HG02571 (cell line): ENCODE results near the gene LRRN4.

Experiments used
- ATAC-seq: cut with Tn5 transposase; IDR thresholded peaks from one replicate; pipeline ENCODE4 v1.9.1; 2021; ENCODE audit warnings: mild to moderate bottlenecking, moderate library complexity; ENCODE audit not compliant: unreplicated experiment

The LRRN4 gene

DNA sequence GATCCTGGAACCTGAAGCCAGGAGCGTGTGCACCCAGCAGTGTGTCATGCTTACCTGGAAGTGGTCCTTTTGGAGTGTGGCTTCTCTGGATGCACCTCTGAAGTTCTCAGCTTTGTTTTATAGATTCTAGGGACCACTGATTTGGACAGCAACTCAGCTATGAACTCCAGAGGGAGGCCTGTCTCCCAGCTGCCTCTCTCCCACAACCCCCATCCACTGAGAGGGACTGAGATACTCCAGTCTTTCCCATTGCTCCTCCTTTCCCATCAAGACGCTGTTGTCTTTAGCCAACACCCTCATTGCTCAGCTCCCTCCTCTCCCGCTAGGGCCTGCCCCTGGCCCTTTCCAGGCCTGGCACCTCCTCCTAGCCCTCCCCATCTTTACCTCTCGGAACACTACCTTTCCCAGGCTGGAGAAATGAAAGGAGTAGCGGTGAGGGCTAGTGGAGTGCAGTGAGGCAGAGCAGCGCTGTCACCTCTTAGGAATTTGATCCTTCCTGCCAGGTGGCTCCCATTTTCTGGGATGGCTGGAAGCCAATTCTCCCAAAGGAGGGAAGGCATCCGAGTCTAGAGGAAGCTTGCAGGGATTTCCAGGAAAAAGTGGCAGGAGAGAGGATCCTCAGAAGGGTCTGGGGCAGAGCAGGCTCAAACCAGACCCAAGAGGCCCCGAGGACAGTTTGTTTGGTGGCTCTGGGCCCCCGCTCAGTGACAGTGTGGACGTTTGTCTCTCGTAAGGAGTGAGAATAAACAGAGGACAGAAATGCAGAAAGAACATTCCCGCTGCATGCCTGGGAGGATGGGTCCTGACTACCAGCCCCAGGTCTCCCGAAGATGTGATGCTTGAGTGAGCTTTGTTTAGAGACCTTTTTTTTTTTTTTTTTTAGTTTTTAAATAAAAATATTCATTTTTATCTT is at the start of gene LRRN4:
TSS of gene LRRN4 (minus strand) at position 285 of the 913 bp plus-strand sequence. CDS start 1,261 bp downstream, outside the sequence.
- no peak for ATAC-seq

DNA sequence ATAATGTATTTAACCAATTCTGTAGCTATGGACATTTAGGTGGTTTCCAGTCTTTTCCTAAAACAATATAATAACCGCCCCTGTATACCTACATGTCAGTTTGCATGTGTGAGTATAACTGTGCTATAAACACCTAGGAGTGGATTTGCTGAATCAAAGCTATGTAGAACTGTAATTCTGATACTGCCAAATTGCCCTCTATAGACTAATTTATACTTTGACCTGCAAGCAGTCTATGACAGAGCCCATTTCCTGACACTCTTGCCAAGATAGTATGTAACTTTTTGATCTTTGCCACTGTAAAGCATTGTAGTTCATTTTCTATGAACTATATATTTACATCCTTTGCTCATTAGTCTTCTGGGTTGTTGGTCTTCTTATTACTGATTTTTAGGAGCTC is 49.4 kb upstream of the LRRN4 start:
- ATAC-seq = no peak

DNA sequence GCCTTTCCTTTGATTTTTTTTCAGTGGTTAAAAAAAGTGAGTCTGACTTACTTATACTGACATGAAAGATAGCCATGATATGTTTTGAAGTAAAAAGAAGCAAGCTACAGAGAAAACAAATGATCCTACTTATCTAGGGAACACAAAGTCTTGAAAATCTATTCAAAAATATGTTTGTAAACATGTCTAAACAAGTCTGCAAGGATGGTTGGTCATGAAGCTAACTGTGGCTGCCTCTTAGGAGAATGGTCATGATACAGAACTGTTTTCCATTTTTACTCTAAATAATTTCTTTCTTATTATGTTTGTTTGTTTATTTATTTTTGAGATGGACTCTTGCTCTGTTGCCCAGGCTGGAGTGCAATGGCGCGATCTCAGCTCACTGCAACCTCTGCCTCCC is 47.5 kb upstream of the LRRN4 start:
- no peak for ATAC-seq

DNA sequence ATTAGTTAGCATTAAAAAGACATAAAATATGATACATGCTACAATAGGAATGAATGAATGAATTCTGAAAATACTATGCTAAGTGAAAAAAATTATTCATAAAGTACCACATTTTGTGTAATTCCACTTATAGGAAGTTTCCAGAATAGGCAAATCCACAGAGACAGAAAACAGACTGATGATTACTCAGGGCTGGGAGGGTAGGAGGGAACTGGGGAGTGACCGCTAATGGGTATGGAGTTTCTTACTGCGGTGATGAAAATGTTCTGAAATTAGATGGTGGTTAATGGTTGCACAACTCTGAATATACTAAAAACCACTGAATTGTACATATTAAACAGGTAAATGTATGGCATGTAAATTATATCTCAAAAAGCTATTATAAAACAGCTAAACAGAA is 46.4 kb upstream of the LRRN4 start:
- ATAC-seq = no peak

- ATAC-seq = no peak
Observed at GRCh38 chr20:6099819-6100218, 46.0 kb upstream of the LRRN4 start.

- no peak for ATAC-seq
Observed at GRCh38 chr20:6095409-6095808, 41.5 kb upstream of the LRRN4 start.

DNA sequence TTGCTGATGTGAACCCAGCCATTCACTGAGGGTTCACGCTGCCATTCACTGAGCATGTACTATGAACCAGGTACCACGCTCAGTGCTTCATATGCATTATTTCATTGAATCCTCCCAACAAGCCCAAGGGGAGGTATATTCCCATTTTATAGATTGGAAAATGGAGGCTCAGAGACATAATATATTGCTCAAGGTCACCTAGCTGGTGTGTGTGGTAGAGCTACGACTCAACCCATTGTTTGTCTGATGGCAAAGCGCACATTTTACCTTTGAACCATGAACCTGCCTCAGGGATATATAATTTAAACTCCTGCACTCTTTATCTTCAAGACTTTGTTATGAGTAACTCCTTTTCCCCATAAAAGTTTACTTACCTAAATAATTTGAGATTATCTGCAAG is 40.7 kb upstream of the LRRN4 start:
- ATAC-seq = no peak

- ATAC-seq = no peak
Observed at GRCh38 chr20:6094063-6094462, 40.2 kb upstream of the LRRN4 start.

GRCh38 chr20:6091661-6092060 is 37.8 kb upstream of the LRRN4 start:
- no peak for ATAC-seq

- no peak for ATAC-seq
Observed at GRCh38 chr20:6086868-6087267, 33.0 kb upstream of the LRRN4 start.

- no peak for ATAC-seq
Observed at GRCh38 chr20:6083926-6084325, 30.1 kb upstream of the LRRN4 start.

GRCh38 chr20:6081236-6081635 is 27.4 kb upstream of the LRRN4 start:
- ATAC-seq = no peak

DNA sequence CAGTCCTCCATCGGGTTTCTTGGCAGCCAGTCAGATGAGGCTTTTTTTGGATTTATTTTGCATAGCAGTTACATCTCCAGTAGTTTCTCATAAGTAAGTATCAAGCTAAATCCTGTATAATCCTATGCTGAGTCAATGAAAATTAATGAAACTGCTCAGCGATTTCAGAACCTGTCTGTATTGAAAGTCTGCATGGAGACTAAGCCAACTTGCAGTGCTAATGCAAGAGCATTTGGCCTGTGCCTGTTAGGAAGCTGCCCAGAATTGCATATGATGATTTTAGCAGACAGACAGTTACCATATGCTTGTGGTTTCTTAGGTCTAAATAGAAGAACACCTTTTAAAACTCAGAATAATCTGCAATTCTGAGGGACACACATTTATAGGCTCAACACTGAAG is 25.2 kb upstream of the LRRN4 start:
- no peak for ATAC-seq

GRCh38 chr20:6075428-6076219 is 21.8 kb upstream of the LRRN4 start:
- ATAC-seq = no peak

- no peak for ATAC-seq
Observed at GRCh38 chr20:6074784-6075183, 20.9 kb upstream of the LRRN4 start.

DNA sequence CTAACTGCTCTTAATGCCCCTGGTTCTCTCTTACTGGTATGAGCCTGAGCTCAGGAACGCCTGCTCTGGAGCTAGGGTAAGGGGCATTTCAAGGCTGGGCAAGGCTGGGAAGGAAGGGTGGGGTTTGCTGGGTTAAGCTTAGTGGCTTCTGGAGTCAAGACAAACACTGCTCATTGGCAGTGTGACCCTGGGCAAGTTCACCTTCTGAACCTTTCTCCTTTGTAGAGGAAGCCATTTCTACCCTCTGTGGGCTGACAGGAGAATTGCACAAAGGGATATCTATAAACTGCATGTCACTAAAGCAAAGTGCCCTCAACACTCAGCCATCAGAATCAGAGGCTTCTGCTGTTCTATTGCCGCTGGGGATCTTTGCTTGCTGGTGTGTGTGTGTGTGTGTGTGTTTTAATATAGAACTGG is 20.3 kb upstream of the LRRN4 start:
- ATAC-seq = no peak

DNA sequence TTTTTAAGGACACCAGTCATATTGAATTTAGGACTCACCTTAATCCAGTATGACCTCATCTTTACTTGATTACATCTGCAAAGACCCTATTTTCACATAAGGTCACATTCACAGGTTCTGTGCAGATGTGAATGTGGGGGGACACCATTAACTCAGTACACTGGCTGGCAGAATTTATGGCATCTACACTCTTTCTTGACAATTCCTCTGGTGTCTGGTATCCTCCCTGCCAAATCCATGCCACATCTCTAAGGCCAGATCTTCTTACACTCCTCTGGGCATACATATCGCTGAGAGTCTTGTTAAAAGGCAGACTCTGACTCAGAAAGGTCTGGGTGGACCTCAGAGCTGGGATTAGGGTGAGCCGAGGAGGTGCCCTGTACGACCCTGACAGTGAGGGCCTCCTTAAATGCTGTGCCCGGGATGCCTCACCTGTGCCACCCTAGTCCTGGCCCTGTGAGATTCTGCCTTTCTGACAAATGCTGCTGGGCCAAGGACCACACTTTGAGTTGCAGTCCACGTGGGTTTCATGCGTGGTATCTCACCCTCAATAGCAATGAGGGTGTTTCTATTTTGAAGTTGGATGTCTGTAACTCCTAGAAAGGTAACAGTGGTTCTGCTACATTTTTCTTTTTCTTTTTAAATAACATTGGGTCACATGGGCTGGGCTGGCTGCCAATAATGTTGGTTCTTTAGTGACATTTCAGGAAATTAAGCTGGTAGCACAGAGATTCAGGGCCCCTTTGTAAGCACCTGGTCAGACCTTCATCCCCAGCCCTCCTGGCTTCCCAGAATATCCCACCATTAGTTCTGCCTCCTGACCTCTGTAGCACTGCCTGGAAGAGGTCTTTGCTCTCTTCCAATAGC is 17.2 kb upstream of the LRRN4 start:
- ATAC-seq = no peak

DNA sequence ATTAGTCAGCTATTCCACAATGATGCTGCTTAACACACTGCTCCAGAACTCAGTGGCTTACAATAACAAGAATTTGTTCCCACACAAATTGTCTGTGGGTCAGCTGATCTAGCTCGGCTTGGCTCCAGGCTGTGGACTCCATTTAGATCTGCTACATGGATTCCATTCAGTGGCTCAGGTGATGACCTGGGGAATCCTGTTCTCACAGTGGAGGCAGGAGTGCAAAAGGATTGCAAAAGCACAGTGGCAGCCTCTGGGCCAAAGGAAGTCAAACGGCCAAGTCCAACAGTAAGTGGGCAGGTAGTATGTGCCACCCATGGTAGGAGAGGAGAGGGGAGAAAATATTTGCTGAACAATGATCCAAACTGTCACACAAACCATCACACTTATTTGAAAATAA is 15.8 kb upstream of the LRRN4 start:
- ATAC-seq = no peak

GRCh38 chr20:6067763-6068318 is 14.0 kb upstream of the LRRN4 start:
- no peak for ATAC-seq

DNA sequence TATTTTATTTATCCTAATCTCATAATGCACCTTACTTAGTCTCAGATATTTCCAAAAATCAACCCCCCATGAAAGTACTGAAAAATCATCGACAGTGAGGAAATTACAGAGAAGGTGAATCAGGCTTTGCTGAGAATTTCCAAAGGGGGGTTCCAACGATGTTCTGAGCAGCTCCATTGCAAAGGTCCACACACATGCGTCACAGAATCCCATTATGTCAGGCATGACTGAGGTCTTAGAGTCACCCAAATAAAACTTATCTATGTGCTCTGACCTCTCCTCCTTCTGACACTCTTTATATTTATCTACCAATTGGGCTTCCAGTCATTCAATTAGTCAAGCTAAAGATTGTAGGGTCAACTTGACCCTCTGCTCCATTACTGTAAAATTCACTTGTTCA is 12.7 kb upstream of the LRRN4 start:
- no peak for ATAC-seq

DNA sequence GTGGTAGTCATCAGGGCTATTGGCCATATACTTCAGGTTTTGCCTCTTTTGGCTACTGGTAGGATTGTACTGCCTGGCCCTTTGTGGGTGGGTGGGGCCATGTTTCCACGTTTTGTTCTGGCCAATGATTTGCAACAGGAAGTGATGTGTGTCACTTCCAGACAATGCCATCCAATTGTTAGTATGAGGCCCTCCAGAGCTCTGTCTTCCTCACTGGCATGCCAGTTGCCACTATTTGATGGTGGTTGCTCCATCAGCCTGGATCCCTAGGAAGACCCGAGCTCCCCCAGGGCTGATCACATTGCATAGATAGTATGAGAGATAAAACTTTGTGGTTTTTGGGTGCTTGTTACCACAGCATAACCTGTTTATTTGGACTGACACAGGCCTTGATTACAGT is 7.7 kb upstream of the LRRN4 start:
- no peak for ATAC-seq
